SKM-1 (cell line): Measurements from ENCODE around the gene LZTS2.
A peak's percentile ranks its signal among the peaks of the same experiment; 100 is the strongest.

Experiments
- DNase-seq: peaks from one replicate; lab custom pipeline; 2025; ENCODE audit not compliant: unreplicated experiment; lab: John Stamatoyannopoulos, UW

Gene LZTS2

DNA sequence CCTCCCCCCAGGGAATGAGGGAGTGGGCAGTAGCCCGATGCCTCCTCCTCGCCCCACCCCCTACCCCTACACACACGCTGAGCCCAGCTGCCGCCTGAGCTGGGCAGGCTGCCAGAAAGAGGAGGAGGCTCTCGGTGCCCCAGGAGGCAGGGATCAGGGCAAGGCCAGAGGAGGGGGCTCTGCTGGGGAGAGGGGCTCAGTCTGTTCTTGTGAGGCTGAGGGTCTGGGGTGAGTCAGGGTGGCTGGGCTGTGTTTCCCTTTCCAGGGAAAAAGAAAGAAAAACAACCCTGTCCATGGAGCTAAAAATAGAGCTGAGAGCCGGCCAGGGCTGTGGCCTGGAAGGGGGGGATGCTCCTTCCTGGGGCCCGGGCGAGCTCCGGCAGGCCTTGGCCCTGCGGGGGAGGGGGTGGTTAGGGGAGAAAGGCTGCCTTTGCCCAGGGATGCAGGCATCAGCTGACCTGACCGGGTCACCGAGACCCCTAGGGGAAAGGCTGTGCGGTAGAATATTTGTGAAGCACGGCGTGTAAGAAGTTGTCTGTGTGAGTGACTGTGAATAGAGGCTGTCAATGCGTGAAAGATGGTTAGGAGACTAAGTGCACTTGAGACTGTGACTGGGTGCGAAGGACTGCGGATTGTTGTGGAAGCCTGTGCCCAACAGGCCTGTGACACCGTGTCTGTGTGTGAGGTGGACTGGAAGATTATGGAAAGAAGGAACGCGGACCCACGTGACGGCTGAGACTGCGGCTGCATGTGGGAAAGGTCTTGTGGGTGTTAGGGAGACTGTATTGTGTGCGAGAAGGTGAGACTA is 1.2 kb upstream of the LZTS2 start:
- peak; percentile 16 for DNase-seq

GRCh38 chr10:100998991-100999741 is 442 bp upstream of the LZTS2 start:
- DNase-seq: peak; percentile 8

DNA sequence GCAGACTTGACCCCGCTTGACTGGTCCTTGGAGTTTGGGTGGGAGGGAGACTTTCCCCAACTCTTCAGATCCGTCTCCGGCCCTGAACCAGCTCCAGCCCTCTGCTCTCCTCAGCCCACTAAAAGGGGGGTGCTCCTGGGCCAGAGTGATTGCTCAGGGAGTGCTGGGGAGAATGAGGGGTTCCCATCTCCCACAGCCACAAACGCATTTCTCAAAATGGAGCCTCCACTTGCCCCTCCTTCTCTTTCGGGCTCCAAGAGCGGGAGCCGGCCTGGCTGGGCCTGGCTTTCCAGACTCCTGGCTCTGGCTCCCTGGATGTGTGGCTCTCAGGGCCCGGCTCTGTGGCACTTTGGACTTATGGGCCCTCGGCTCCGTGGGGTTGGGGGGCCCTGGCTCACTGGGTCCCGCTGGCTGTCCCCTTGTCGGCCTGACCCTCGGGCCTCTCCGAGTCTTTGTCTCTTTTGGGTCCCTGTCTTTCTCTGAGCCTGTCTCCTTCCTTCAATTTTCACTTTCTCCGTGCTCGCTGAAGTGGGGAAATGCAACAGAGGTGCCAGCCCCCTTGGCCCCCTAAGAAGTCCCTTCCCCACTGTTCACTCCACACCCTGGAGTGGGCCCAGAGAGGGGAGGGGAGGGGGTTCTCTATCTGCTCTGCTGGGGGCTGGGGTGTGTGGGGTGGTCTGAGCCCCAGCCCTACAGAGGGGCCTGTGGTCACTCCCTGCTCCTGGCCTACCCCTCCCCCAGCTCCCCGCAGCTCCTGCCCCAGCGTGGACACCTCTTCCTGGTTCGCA is 713 bp downstream of the LZTS2 start:
- no peak for DNase-seq

DNA sequence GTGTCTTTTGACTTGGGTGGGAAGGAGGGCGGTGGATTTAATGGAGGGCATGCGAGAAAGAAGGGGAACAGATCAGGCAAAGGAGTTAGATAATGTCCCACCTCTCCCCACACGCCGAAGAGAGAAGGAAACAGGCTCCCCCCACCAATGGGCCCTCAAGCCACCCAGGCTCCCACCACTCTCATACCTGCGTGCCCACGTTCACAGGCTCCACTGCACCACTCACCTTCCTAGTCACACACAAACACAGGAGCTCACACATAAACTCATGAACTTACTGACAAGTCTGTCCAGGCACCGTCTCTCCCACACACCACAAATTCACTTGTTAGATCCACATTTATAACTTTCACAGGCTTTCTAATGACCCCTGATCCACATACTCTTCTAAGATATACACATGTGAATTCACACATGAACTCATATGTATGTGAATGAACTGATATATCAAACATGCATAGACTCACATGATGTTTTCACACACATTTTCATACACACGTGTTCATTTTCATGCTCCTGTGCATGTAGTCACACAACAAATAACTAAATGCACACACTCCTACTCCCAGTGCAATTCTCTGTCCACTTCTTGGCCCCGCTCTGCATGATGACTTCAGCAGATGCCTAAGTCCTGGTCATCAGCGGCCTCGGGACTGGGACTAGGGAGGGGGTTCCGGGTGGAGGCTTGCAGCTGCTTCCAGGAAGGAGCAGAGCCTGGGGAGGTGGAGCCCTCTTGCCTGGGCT is 1.5 kb downstream of the LZTS2 start:
- DNase-seq: no peak

GRCh38 chr10:101001659-101002035 is 2.0 kb downstream of the LZTS2 start:
- DNase-seq: no peak

DNA sequence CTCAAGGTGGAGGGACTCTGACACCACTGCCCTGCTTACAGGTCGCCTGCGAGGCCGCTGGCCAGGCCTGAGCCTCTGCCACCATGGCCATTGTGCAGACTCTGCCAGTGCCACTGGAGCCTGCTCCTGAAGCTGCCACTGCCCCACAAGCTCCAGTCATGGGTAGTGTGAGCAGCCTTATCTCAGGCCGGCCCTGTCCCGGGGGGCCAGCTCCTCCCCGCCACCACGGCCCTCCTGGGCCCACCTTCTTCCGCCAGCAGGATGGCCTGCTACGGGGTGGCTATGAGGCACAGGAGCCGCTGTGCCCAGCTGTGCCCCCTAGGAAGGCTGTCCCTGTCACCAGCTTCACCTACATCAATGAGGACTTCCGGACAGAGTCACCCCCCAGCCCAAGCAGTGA is 2.8 kb downstream of the LZTS2 start:
- no peak for DNase-seq

DNA sequence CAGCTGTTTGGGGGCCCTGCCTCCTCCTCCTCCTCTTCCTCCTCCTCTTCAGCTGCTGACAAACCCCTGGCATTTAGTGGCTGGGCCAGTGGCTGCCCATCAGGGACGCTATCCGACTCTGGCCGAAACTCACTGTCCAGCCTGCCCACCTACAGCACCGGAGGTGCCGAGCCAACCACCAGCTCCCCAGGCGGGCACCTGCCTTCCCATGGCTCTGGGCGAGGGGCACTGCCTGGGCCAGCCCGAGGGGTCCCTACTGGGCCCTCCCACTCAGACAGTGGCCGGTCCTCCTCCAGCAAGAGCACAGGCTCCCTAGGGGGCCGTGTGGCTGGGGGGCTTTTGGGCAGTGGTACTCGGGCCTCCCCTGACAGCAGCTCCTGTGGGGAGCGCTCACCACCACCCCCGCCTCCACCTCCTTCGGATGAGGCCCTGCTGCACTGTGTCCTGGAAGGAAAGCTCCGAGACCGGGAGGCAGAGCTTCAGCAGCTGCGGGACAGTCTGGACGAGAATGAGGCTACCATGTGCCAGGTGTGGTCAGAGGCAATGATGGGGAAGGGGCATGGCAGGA is 4.1 kb downstream of the LZTS2 start:
- DNase-seq: no peak

- no peak for DNase-seq
These were observed 5.8 kb downstream of the LZTS2 start for GRCh38 chr10:101005361-101005760.

DNA sequence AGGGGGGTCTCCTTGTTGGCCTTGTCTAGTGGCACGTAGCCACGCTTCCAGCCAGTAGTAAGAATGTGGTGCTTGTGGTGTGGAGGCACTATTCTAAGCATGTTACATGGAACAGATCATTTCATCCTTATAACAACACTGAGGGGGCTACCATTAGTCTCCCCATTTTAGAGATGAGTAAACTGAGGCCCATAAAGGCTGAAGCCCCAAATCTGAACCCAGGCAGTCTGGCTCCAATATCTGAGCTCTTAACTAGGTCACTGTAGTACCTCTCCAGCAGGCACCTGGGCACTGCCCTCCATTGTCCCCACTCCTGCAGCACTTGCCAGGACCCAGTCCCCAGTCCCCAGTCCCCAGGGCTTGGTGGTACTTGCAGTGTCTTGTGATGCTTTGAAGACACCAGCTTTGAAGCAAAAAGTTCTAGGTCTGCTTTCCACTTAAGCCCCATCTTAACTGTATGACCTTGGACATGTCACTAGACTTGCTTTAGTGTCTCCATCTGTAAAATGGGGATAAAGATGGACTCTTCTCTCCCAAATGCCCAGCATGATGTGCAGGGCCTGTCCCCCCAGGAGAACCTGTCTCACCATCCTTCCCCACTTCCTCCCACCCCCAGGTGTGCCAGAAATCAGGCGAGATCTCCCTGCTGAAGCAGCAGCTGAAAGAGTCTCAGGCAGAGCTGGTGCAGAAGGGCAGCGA is 6.4 kb downstream of the LZTS2 start:
- no peak for DNase-seq

GRCh38 chr10:101006593-101007098 is 7.0 kb downstream of the LZTS2 start:
- no peak for DNase-seq

- DNase-seq: no peak
These were observed 7.6 kb downstream of the LZTS2 start for GRCh38 chr10:101007099-101007711.

DNA sequence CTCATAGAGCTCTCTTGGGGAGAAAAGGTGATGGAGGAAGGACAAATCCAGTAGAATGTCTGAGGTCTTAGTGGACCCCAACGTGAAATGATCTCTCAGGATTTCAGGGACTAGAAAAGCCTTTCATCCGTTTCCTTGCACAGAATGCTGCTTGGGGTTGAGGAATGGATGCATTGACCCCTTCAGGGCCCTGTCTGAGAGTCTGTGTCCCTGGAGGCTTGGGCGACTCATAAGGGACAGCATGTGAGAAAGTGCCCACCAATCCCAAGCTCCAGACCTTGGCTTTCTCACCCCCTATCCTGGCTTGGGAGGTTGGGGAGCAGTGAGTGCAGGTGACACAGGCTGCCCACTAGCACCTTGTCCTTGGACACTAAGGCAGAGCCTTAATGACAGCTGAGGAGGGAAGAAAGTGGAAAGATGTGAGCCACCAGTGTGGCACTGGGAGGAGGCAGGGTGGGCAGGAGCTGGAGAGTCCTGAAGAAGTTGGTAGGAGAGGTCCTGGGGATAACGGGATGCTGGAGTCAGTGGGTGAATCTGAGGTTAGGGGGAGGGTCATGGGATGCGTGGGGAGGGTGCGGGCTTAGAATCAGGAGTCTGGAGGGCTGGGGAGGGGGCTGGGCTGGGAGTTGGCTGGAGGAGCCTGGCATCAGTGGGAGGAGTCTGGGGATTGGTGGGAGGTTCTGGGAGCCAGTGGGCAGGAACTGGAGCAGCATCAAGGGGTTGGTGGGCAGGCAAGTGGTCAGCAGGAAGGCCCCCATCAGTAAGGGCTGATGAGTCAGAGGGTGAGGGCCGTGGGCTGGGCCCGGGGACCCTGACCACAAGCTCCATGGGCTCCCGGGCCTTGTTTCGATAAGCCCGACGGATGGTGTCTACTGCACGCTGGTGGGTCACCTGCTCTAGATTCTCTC is 8.6 kb downstream of the LZTS2 start:
- no peak for DNase-seq

DNA sequence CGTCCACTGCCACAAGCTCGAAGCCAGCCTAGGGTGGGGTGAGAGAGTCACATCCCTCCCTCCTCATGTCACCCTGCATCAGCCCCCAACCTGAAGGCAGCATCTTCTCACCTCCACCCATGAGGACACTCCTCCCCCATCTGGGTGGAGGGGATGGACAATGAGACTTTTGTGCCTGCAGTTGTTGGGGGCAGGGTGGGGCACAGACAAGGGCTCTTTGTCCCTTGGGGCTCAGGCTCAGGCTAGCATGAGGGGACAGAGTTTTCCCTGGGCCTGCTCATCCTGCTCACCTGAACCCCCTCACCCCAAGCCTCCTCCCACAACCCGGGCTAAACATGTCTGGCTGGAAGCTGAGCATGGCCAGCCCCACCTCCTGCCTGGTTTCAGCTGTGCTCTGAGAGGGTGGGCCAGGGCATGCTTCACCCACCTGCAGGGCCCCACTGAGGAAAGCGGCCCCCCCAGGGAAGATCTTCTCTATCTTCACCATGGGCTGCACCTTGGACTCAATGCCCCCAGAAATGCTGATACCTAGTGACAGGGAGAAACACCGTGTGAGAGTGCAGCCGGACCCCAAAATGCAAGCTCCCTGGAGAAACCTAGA is 9.3 kb downstream of the LZTS2 start:
- DNase-seq: no peak

- no peak for DNase-seq
These were observed 10.7 kb downstream of the LZTS2 start for GRCh38 chr10:101010329-101010728.

DNA sequence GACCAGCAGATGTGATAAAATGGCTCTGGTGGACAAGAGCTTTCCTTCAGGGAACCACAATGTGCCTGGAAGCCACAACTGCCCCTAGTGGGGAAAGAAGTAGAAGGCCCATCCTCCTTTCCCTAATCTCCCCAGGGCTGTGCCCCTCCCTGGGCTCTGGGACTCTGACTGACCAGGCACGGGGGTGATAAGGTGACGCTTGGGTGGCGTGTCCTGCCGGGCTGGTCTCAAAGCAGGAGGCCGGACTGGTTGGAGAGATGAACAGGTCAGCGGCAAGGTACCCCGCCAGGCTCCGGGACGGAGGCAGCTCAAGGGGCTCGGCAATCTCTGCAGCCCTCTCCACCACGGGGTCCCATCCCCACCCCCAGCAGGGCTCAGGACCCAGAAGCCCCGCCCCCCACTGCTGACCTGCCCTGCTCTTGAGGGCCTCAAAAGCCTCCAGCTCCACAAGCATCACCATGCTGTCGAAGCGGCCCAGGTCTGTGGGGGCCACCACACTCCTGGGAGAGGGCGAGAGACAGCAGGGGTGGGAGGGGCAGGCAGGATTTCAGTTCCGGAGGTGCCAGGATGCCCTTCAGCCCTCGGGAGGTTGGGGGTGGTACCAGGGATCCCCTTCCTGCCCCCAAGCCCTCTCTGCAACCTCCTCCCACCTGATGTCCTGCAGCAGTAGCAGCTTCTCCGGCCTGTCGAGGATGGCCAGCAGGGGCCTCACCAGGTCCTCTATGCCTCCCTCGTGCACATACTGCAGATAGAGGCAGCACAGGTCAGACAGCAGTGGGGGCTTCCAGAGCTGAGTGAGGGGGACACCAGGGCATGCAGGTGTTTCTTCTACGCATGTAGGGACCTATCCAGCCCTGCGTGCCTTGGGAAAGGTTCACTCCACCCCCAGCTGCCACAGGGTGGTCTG is 12.2 kb downstream of the LZTS2 start:
- DNase-seq: peak; percentile 8

- DNase-seq: peak; percentile 76
These were observed 13.1 kb downstream of the LZTS2 start for GRCh38 chr10:101012525-101013364.
